B cell (primary cell): ENCODE results near the gene SMIM12.

Experiments used
- CTCF ChIP-seq: fragments of 200-600 bp; IDR thresholded peaks from one replicate; pipeline ENCODE4 v1.8.0; 2022; ENCODE audit warnings: antibody characterized with exemption, mild to moderate bottlenecking
- EZH2 ChIP-seq: IDR thresholded peaks from 2 replicates; pipeline ENCODE4 v1.6.1; 2012; ENCODE audit warnings: borderline replicate concordance, low read depth, mild to moderate bottlenecking, moderate library complexity, low read length; ENCODE audit not compliant: insufficient read depth, poor library complexity, severe bottlenecking

- TF ChIP-seq CTCF (no peak), EZH2 (no peak)
These were observed 25.8 kb downstream of the SMIM12 start for GRCh38 chr1:34833711-34834110.
